PFSK-1 (cell line): ENCODE measurements around the gene PDK2.

ENCODE experiments used
- FOXP2 ChIP-seq: optimal IDR thresholded peaks from 2 replicates; pipeline ENCODE3; 2011; ENCODE audit warnings: borderline replicate concordance, control low read depth, inconsistent platforms; ENCODE audit not compliant: insufficient read depth; ENCODE audit errors: extremely low read length, extremely low read depth
- POLR2AphosphoS5 ChIP-seq: IDR thresholded peaks from 2 replicates; pipeline ENCODE4 v1.6.1; 2012; ENCODE audit warnings: low read depth, mild to moderate bottlenecking, control low read depth, low read length, moderate library complexity
- SIN3A ChIP-seq: IDR thresholded peaks from 2 replicates; pipeline ENCODE4 v1.6.1; 2012; ENCODE audit warnings: mild to moderate bottlenecking, low read length, moderate library complexity, borderline replicate concordance; ENCODE audit not compliant: insufficient read depth
- TAF1 ChIP-seq: IDR thresholded peaks from 2 replicates; pipeline ENCODE4 v1.6.1; 2012; ENCODE audit warnings: low read length, control low read depth, borderline replicate concordance; ENCODE audit not compliant: insufficient read depth
- TF ChIP-seq, protein P1 (sequence below), 2 experiments: IDR thresholded peaks; 2 replicates each; pipeline versions ENCODE4 v1.6.1 to v1.8.0; 2011 to 2012; ENCODE audit warnings: low read depth in 2 of 2, low read length in 2 of 2, control low read depth in 1 of 2, inconsistent platforms in 1 of 2, mild to moderate bottlenecking in 1 of 2, moderate library complexity in 1 of 2; ENCODE audit not compliant: insufficient read depth in 1 of 2

Gene PDK2

GRCh38 chr17:50055426-50056216 is 39.5 kb upstream of the PDK2 start, which contains the start of gene ITGA3:
TSS of gene ITGA3 (plus strand) at chr17:50056110. CDS start at chr17:50056440, 330 bp downstream.
- 0 out of 2 replicates have a peak, but pooled peaks have one; percentile 47 for TF ChIP-seq SIN3A
- no peak for TF ChIP-seq TAF1

DNA sequence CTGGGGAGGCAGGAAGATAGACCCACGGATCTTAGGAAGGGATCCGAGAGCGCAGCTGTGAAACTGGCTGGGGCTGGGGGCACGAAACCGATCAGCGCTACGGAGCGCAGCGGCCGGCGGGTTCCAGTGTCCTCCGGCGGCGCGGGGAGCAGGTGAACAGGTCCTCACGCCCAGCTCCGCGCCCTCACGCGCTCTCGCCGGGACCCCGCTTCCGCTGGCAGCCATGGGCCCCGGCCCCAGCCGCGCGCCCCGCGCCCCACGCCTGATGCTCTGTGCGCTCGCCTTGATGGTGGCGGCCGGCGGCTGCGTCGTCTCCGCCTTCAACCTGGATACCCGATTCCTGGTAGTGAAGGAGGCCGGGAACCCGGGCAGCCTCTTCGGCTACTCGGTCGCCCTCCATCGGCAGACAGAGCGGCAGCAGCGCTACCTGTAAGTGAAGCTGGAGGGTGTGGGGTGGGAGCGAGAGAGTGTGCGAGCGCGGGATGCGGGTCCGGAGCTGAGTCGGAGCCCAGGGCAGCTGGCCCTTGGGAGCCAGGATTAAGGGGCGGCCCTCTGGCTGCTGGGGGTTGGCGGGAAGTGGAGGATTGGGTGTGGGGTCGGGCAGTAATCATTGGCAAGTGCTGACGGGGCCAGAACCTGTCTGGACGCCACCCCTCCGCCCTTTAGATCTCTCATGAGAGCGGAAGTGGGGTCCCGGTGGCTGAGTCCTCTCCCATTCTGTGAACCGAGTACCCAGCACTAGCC is 38.8 kb upstream of the PDK2 start:
- no peak for TF ChIP-seq TAF1
- no peak for TF ChIP-seq POLR2AphosphoS5
- no peak for TF ChIP-seq SIN3A
- TF ChIP-seq FOXP2, result no peak
- TF ChIP-seq, protein P1, sequence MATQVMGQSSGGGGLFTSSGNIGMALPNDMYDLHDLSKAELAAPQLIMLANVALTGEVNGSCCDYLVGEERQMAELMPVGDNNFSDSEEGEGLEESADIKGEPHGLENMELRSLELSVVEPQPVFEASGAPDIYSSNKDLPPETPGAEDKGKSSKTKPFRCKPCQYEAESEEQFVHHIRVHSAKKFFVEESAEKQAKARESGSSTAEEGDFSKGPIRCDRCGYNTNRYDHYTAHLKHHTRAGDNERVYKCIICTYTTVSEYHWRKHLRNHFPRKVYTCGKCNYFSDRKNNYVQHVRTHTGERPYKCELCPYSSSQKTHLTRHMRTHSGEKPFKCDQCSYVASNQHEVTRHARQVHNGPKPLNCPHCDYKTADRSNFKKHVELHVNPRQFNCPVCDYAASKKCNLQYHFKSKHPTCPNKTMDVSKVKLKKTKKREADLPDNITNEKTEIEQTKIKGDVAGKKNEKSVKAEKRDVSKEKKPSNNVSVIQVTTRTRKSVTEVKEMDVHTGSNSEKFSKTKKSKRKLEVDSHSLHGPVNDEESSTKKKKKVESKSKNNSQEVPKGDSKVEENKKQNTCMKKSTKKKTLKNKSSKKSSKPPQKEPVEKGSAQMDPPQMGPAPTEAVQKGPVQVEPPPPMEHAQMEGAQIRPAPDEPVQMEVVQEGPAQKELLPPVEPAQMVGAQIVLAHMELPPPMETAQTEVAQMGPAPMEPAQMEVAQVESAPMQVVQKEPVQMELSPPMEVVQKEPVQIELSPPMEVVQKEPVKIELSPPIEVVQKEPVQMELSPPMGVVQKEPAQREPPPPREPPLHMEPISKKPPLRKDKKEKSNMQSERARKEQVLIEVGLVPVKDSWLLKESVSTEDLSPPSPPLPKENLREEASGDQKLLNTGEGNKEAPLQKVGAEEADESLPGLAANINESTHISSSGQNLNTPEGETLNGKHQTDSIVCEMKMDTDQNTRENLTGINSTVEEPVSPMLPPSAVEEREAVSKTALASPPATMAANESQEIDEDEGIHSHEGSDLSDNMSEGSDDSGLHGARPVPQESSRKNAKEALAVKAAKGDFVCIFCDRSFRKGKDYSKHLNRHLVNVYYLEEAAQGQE (IDR thresholded peaks at IDR 0.05; ENCODE audit: insufficient read depth in 1 of 2, low read depth in 2 of 2, low read length in 2 of 2), result no peak

DNA sequence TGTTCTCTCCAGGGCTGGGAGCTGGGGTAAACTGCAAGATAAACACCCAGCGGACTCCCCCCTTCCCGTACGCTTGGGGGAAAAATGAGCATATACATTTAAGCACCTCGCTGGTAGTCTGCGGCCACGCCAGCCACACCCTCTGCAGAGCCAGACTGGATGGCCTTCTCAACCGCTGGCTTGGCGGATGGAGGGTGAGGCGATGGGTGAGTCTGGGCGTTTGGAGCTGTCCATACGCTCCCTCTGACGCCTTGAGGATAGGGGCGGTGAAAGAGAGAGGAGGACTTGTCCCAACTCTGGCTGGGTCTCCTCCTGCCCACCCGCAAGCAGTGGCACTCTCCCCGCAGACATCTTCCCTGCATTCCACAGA is 38.2 kb upstream of the PDK2 start:
- TF ChIP-seq FOXP2 (no peak), TAF1 (no peak), SIN3A (no peak), POLR2AphosphoS5 (no peak)
- TF ChIP-seq, protein P1 (IDR thresholded peaks at IDR 0.05; ENCODE audit: insufficient read depth in 1 of 2, low read depth in 2 of 2, low read length in 2 of 2), result no peak

DNA sequence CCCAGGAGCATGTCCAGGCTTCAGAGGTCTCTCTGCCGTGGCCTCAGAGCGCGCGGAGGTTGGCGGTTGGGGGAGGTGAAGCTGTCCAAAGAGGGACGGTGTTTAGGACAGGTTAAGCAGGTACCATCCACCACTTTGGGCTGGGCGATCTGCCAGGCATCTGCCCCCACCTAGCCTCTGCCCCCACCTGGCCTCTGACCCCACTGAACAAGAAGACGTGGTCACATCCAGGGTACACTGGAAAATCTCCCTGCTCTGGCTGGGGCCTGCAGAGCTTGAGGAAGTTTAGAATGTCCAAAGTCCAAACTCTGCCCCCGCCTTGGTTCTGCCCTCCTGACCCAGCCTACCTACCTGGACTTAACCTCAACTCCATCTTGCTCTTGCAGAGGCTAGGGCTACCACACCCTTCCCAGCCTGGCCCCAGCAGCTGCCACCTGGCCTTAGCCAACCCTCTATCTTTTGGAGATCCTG is 37.6 kb upstream of the PDK2 start:
- TF ChIP-seq TAF1, result no peak
- no peak for TF ChIP-seq FOXP2
- TF ChIP-seq SIN3A, result no peak
- no peak for TF ChIP-seq POLR2AphosphoS5
- TF ChIP-seq, protein P1 (IDR thresholded peaks at IDR 0.05; ENCODE audit: insufficient read depth in 1 of 2, low read depth in 2 of 2, low read length in 2 of 2), result no peak

DNA sequence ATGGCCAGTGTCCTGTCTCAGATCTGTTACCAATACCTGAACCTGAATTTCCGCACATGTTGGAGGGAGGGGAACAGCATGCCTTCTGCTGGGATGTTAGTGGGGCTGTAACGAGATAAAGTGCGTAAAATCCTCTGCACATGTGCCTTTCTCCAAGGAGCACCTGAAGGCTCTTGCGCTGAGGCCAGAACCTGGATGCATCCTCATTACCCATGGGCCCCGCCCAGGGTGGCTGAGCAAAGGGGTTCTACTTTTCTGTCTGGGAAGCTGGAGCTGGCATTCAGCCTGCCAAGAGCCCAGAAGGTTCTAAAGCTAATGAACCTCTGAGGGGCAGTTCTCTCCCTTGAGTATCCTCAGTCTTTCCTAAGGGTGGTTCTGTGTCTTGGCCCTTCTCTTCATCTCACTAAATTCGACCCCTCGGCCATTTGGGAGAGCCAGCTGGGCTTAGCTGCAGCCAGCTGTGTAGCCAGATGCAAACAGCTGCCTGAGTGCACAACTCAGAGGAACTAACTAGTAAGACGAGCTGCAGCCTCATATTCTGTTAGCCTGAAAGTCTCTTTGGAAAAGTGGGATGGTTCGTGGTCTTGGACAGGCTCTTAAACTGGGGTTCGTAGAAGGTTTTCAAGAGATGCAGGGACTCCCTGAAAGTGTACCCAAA is 36.7 kb upstream of the PDK2 start:
- TF ChIP-seq FOXP2 (no peak), TAF1 (no peak), POLR2AphosphoS5 (no peak), SIN3A (no peak)
- TF ChIP-seq, protein P1 (IDR thresholded peaks at IDR 0.05; ENCODE audit: insufficient read depth in 1 of 2, low read depth in 2 of 2, low read length in 2 of 2), result no peak
